Fibroblast of skin of right quadriceps (primary cell): ENCODE data around the gene ZBED4.
"Not testable (repeated sequence)": the region's sequence is repeated elsewhere in the genome, so short reads cannot be mapped to it uniquely, and the experiment has no call there.

Source experiments
- DNase-seq: peaks from one replicate; pipeline ENCODE4 v3.0.0-alpha.2; 2013

The ZBED4 gene

GRCh38 chr22:49852898-49853894, at the start of gene ZBED4:
TSS of gene ZBED4 (plus strand) at chr22:49853844. CDS start at chr22:49883663, 29,819 bp downstream.
- peak; percentile 96 for DNase-seq

GRCh38 chr22:49807129-49807528, 46.5 kb upstream of the ZBED4 start:
- no peak for DNase-seq

- DNase-seq: no peak
These were observed 45.6 kb upstream of the ZBED4 start for GRCh38 chr22:49807780-49808708.

- no peak for DNase-seq
These were observed 43.2 kb upstream of the ZBED4 start for GRCh38 chr22:49810363-49811019.

GRCh38 chr22:49811020-49811791, 42.4 kb upstream of the ZBED4 start:
- DNase-seq: no peak

GRCh38 chr22:49812838-49813237, 40.8 kb upstream of the ZBED4 start:
- no peak for DNase-seq

- DNase-seq: no peak
These were observed 39.4 kb upstream of the ZBED4 start for GRCh38 chr22:49814164-49814686.

GRCh38 chr22:49814856-49815255, 38.8 kb upstream of the ZBED4 start:
- no peak for DNase-seq

- no peak for DNase-seq
These were observed 38.0 kb upstream of the ZBED4 start for GRCh38 chr22:49815641-49816091.

- no peak for DNase-seq
These were observed 36.3 kb upstream of the ZBED4 start for GRCh38 chr22:49817359-49817758.

- no peak for DNase-seq
These were observed 32.7 kb upstream of the ZBED4 start for GRCh38 chr22:49820984-49821383.

- not testable (repeated sequence) for DNase-seq
These were observed 31.9 kb upstream of the ZBED4 start for GRCh38 chr22:49821741-49822140.

GRCh38 chr22:49823289-49824045, 30.2 kb upstream of the ZBED4 start:
- no peak for DNase-seq

- no peak for DNase-seq
These were observed 29.3 kb upstream of the ZBED4 start for GRCh38 chr22:49824185-49824925.

- no peak for DNase-seq
These were observed 28.7 kb upstream of the ZBED4 start for GRCh38 chr22:49824936-49825335.

- peak; percentile 71 for DNase-seq
These were observed 28.2 kb upstream of the ZBED4 start for GRCh38 chr22:49825436-49825835.

- DNase-seq: peak; percentile 40
These were observed 27.6 kb upstream of the ZBED4 start for GRCh38 chr22:49825944-49826602.

GRCh38 chr22:49826603-49827270, 26.9 kb upstream of the ZBED4 start:
- DNase-seq: peak; percentile 32

GRCh38 chr22:49827271-49827852, 26.3 kb upstream of the ZBED4 start:
- peak; percentile 29 for DNase-seq
